H1 (cell line): Measurements from ENCODE around the gene FOXI2. TPM values are rescaled to one million over a fixed set of nuclear protein-coding genes. Genes with fewer than 3 reads are reported as not detected.
A peak's percentile ranks its signal among the peaks of the same experiment; 100 is the strongest.

Experiments used
- CTCF ChIA-PET: fragments of 300-600 bp; sonication (Branson Sonifier 250); formaldehyde crosslinking; loops from one replicate; lab custom pipeline; 2021; ENCODE audit not compliant: partially characterized antibody; lab: Charles Lee
- POLR2A ChIA-PET: fragments of 300-600 bp; sonication (Branson Sonifier 250); formaldehyde crosslinking; loops from one replicate; lab custom pipeline; 2021; ENCODE audit warnings: inconsistent platforms; ENCODE audit not compliant: partially characterized antibody; lab: Charles Lee
- DNase-seq, 2 experiments: peaks; one replicate each; pipeline versions ENCODE4 v3.0.0 to v3.0.0-alpha.2; 2010 to 2022; ENCODE audit warnings: low spot score in 2 of 2, low read depth in 1 of 2, mixed read lengths in 1 of 2
- FAIRE-seq: peaks from 2 replicates; lab custom pipeline; 2011; peaks lifted over from hg19 to GRCh38; lab: Jason Lieb, UNC
- H2AFZ ChIP-seq: 2 replicates; pipeline ENCODE4 v1.8.1; 2012; ENCODE audit warnings: low read length, inconsistent platforms
- H2AK5ac ChIP-seq: 2 replicates; pipeline ENCODE4 v1.6.1; 2013; ENCODE audit warnings: low read depth, low read length
- H2BK120ac ChIP-seq: replicated peaks from 2 replicates; pipeline ENCODE3; 2013; ENCODE audit warnings: low read depth, low read length, inconsistent platforms
- H2BK12ac ChIP-seq: 2 replicates; pipeline ENCODE4 v1.6.1; 2013; ENCODE audit warnings: low read depth, low read length
- H2BK15ac ChIP-seq: 2 replicates; pipeline ENCODE4 v1.6.1; 2013; ENCODE audit warnings: low read length
- H2BK20ac ChIP-seq: 2 replicates; pipeline ENCODE4 v1.6.1; 2013; ENCODE audit warnings: low read length
- H2BK5ac ChIP-seq: 2 replicates; pipeline ENCODE4 v1.6.1; 2013; ENCODE audit warnings: low read depth, low read length
- H3K14ac ChIP-seq: 2 replicates; pipeline ENCODE4 v1.6.1; 2013; ENCODE audit warnings: inconsistent platforms; ENCODE audit not compliant: insufficient read length
- H3K18ac ChIP-seq: 2 replicates; pipeline ENCODE4 v1.6.1; 2013; ENCODE audit warnings: low read length; ENCODE audit errors: extremely low read depth
- H3K23ac ChIP-seq: 2 replicates; pipeline ENCODE4 v1.6.1; 2013; ENCODE audit warnings: inconsistent platforms; ENCODE audit not compliant: insufficient read length
- H3K23me2 ChIP-seq: 2 replicates; pipeline ENCODE4 v1.6.1; 2013; ENCODE audit warnings: low read depth, low read length
- H3K27ac ChIP-seq: 2 replicates; pipeline ENCODE4 v1.6.1; 2011; ENCODE audit warnings: low read depth, low read length, inconsistent platforms
- H3K27me3 ChIP-seq, 4 experiments: replicated peaks in 1 of 4; 1 replicate in 1 of 4; 2 replicates in 3 of 4; pipeline versions ENCODE4 v1.6.1 to v1.8.1; 2011 to 2013; ENCODE audit warnings: low read length in 3 of 4, mild to moderate bottlenecking in 3 of 4, inconsistent platforms in 2 of 4, mixed read lengths in 2 of 4, moderate library complexity in 1 of 4; ENCODE audit not compliant: control insufficient read depth in 3 of 4, insufficient read depth in 3 of 4; ENCODE audit errors: extremely low read depth in 1 of 4
- H3K36me3 ChIP-seq, 4 experiments: 2 replicates each; pipeline versions ENCODE4 v1.6.1 to v1.8.1; 2011 to 2013; ENCODE audit warnings: mild to moderate bottlenecking in 4 of 4, low read length in 3 of 4, moderate library complexity in 2 of 4, control low read depth in 1 of 4, inconsistent platforms in 1 of 4; ENCODE audit not compliant: insufficient read depth in 4 of 4, control insufficient read depth in 2 of 4
- H3K4ac ChIP-seq: replicated peaks from 2 replicates; pipeline ENCODE3; 2013; ENCODE audit warnings: low read length, low read depth, mixed read lengths, inconsistent platforms; ENCODE audit not compliant: insufficient read length
- H3K4me1 ChIP-seq, 4 experiments: replicated peaks in 1 of 4; 1 replicate in 1 of 4; 2 replicates in 3 of 4; pipeline versions ENCODE4 v1.6.1 to v1.8.1; 2011 to 2013; ENCODE audit warnings: low read length in 3 of 4, inconsistent platforms in 2 of 4, mixed read lengths in 1 of 4; ENCODE audit not compliant: insufficient read depth in 4 of 4, control insufficient read depth in 3 of 4
- H3K4me2 ChIP-seq, 2 experiments: 2 replicates each; pipeline versions ENCODE4 v1.6.1 to v1.8.1; 2011 to 2013; ENCODE audit warnings: low read depth in 2 of 2, low read length in 2 of 2, control low read depth in 1 of 2, inconsistent platforms in 1 of 2, mild to moderate bottlenecking in 1 of 2; ENCODE audit not compliant: insufficient read depth in 1 of 2
- H3K4me3 ChIP-seq, 4 experiments: fragments of 200-600, 300-600 bp in 1 of 4; sonication (generic), shearing (Covaris generic), sonication (Bioruptor Twin) in 1 of 4; 2 replicates each; pipeline versions ENCODE4 v1.5.1 to v1.8.1; 2011 to 2016; ENCODE audit warnings: low read length in 4 of 4, low read depth in 3 of 4, control low read depth in 2 of 4, inconsistent platforms in 2 of 4, mild to moderate bottlenecking in 2 of 4, mixed read lengths in 1 of 4, moderate library complexity in 1 of 4; ENCODE audit not compliant: insufficient read depth in 2 of 4; ENCODE audit errors: extremely low read depth in 1 of 4
- H3K56ac ChIP-seq: replicated peaks from 2 replicates; pipeline ENCODE3; 2013; ENCODE audit warnings: low read depth, mild to moderate bottlenecking, mixed read lengths, low read length, inconsistent platforms; ENCODE audit not compliant: insufficient read length
- H3K79me1 ChIP-seq: 2 replicates; pipeline ENCODE4 v1.6.1; 2013; ENCODE audit warnings: low read depth, low read length, control low read depth
- H3K79me2 ChIP-seq, 2 experiments: 2 replicates each; pipeline versions ENCODE4 v1.6.1 to v1.8.1; 2012 to 2013; ENCODE audit warnings: low read length in 2 of 2, mild to moderate bottlenecking in 2 of 2, inconsistent platforms in 1 of 2; ENCODE audit not compliant: insufficient read depth in 2 of 2, control insufficient read depth in 1 of 2
- H3K9ac ChIP-seq, 4 experiments: replicated peaks in 1 of 4; 1 replicate in 1 of 4; 2 replicates in 3 of 4; pipeline versions ENCODE4 v1.6.1 to v1.8.1; 2011 to 2013; ENCODE audit warnings: low read depth in 3 of 4, low read length in 3 of 4, control low read depth in 2 of 4, mild to moderate bottlenecking in 2 of 4, moderate library complexity in 2 of 4, inconsistent platforms in 1 of 4; ENCODE audit errors: extremely low read depth in 1 of 4
- H3K9me3 ChIP-seq, 2 experiments: 2 replicates each; pipeline versions ENCODE4 v1.6.1 to v1.8.1; 2012 to 2013; ENCODE audit warnings: mild to moderate bottlenecking in 2 of 2, moderate library complexity in 2 of 2, control low read depth in 1 of 2, inconsistent platforms in 1 of 2, low read depth in 1 of 2, low read length in 1 of 2, mixed read lengths in 1 of 2; ENCODE audit not compliant: insufficient read depth in 2 of 2
- H4K20me1 ChIP-seq, 2 experiments: replicated peaks in 1 of 2; 2 replicates each; pipeline versions ENCODE3 to v1.8.1; 2011 to 2013; ENCODE audit warnings: inconsistent platforms in 2 of 2, low read length in 2 of 2, mild to moderate bottlenecking in 1 of 2; ENCODE audit not compliant: insufficient read depth in 2 of 2, control insufficient read depth in 1 of 2
- H4K5ac ChIP-seq: 2 replicates; pipeline ENCODE4 v1.6.1; 2013; ENCODE audit warnings: low read length, low read depth, mixed read lengths, inconsistent platforms; ENCODE audit not compliant: insufficient read length
- H4K8ac ChIP-seq: 2 replicates; pipeline ENCODE4 v1.8.0; 2013; ENCODE audit warnings: mild to moderate bottlenecking, moderate library complexity, low read length, inconsistent platforms; ENCODE audit not compliant: insufficient read depth; ENCODE audit errors: extremely low read depth
- H4K91ac ChIP-seq: replicated peaks from 2 replicates; pipeline ENCODE3; 2013; ENCODE audit warnings: low read length, mixed read lengths, inconsistent platforms; ENCODE audit not compliant: insufficient read length
- GABPA ChIP-seq: IDR thresholded peaks from 2 replicates; pipeline ENCODE4 v1.6.1; 2011; ENCODE audit warnings: mild to moderate bottlenecking, low read length, moderate library complexity, borderline replicate concordance; ENCODE audit not compliant: insufficient read depth
- TCF12 ChIP-seq: IDR thresholded peaks from 2 replicates; pipeline ENCODE4 v1.6.1; 2011; ENCODE audit warnings: low read depth, mild to moderate bottlenecking, low read length
- WGBS, 2 experiments: shearing (Covaris generic) in 1 of 2; methylation state at CpG; one replicate each; pipeline versions ENCODE4 v1.1.6 to v1.1.7; 2013 to 2015; ENCODE audit warnings: low lambda C conversion rate in 2 of 2, mixed read lengths in 2 of 2, inconsistent platforms in 1 of 2, low coverage in 1 of 2, missing lambda C conversion rate in 1 of 2; ENCODE audit not compliant: insufficient replicate concordance in 2 of 2, insufficient coverage in 1 of 2, insufficient read length in 1 of 2; ENCODE audit errors: extremely low coverage in 1 of 2, missing lambda C conversion rate in 1 of 2; 5-methylcytosine and 5-hydroxymethylcytosine counted together
- polyA plus RNA-seq, 7 experiments: library from polyadenylated mRNA; depleted of rRNA in 3 of 7; stranded (reverse) in 5 of 7; unstranded in 2 of 7; fragments of >200 nt in 5 of 7; fragments of 200-250 nt in 2 of 7; gene quantifications; 1 replicate in 5 of 7; 2 replicates in 1 of 7; 4 replicates in 1 of 7; pipeline versions ENCODE4 v1.2.1 to v1.2.3, GENCODE V29; 2011 to 2013; ENCODE audit warnings: missing spikeins in 2 of 7, mixed read lengths in 2 of 7
- total RNA-seq: library from RNA; stranded (reverse); fragmentation: NEBNext Ultra II Directional; extraction: Animal tissue kit (Norgen Biotek cat#: 25700); gene quantifications from 2 replicates; pipeline ENCODE4 v1.2.1, GENCODE V29; 2021

FOXI2 gene
- total and polyA plus RNA-seq, 2 of the 8 experiments (the other 6 are each of a cell fraction or from before 2014, with no cell fraction given), result 1.0 TPM

DNA sequence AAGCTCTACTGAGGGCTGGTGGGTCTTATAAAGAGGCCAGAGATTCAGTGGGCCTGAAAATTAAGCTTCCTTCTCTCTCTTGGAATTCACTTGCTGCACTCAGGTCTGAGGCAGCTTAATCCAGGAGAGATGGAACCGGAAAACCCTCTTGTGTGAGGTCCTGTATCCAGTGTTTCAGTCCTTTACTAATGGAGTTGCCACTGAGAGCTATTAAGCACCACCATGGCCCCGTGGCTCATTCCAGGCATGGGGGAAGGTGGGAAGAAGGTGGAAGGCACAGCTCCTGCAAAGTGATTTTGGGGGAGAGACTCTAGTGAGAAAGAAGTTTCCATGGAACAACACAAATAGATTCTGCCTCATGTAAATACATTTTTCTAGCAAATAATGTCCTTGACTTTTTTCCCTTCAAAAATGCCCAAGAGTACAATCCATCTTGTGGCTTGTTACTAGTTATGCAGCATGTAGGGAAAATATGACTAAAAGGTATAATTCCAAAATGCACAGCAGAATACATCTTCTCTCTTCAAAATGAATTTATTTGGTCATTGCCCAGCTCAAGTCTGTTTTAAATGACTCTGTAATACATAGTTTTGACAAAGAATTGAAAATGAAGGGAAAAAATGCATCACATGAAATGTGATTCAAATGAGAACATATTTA is 46.7 kb upstream of the FOXI2 start:
- Histone ChIP-seq H4K20me1 (no peaks in the 10 kb centered on the region), H3K4me1 (peaks cover 0 to 2% (median 0%) of the 10 kb centered on the region in 4 experiments; a peak in 2 of 7 replicates), H3K4me2 (no peak overlapping the region), H3K23ac (no peak overlapping the region), H3K36me3 (no peaks in the 10 kb centered on the region), H2AFZ (no peak overlapping the region), H2BK120ac (no peak overlapping the region), H2BK15ac (no peak overlapping the region), H3K14ac (no peak overlapping the region), H3K27me3 (no peaks in the 10 kb centered on the region), H3K4ac (no peak overlapping the region), H3K9me3 (no peaks in the 10 kb centered on the region), H3K56ac (no peak overlapping the region), H3K79me1 (no peaks in the 10 kb centered on the region), H3K18ac (no peak overlapping the region), H4K5ac (no peak overlapping the region), H3K9ac (no peak overlapping the region)
- ChIA-PET POLR2A (no interaction called here), CTCF (interaction anchor here (1.6 to 5.0 kb wide), 3 partner anchors 9 to 164 kb away, joined by 4 to 42 read pairs (median 7); no protein-coding TSS in a partner anchor)
- DNase-seq, result no peak
- 82% methylated on average over 2 of the region's 2 CpGs; no CpG with 5 or more reads in 1 of the 2 experiments for whole genome bisulfite sequencing, 2 experiments
- TF ChIP-seq TCF12, result no peak
- no peak for TF ChIP-seq GABPA
- TF ChIP-seq, all 59 proteins: peak for 0
- Histone ChIP-seq H2AK5ac (no peak overlapping the region), H2BK20ac (no peak overlapping the region), H3K4me3 (no peak overlapping the region), H4K91ac (no peak overlapping the region), H3K79me2 (no peaks in the 10 kb centered on the region), H3K27ac (no peak overlapping the region), H2BK12ac (no peak overlapping the region), H4K8ac (peak overlapping the region; percentile 71; the same call in 1 of the 2 replicates), H3K23me2 (no peaks in the 10 kb centered on the region), H2BK5ac (no peak overlapping the region)
- no peak for FAIRE-seq
